Spinal cord (tissue), 10 donors: Measurements from ENCODE around the gene MAP7D1. TPM values are rescaled to one million over a fixed set of nuclear protein-coding genes. Genes with fewer than 3 reads are reported as not detected.
A peak's percentile ranks its signal among the peaks of the same experiment; 100 is the strongest.
"Not testable (repeated sequence)": the region's sequence is repeated elsewhere in the genome, so short reads cannot be mapped to it uniquely, and the experiment has no call there.

Source experiments
- DNase-seq, 6 donors: peaks; one replicate each; pipeline versions ENCODE4 v3.0.0 to v3.0.0-alpha.2; 2013 to 2015; ENCODE audit warnings: low spot score in 6 of 6, low read depth in 4 of 6
- H3K27ac ChIP-seq: one replicate; pipeline ENCODE4 v1.5.1; 2013; ENCODE audit warnings: low read depth, low read length, control low read depth
- H3K27me3 ChIP-seq: one replicate; pipeline ENCODE4 v1.6.1; 2013; ENCODE audit warnings: low read length; ENCODE audit not compliant: control insufficient read depth, insufficient read depth
- H3K36me3 ChIP-seq: one replicate; pipeline ENCODE4 v1.6.1; 2013; ENCODE audit warnings: low read length; ENCODE audit not compliant: control insufficient read depth, insufficient read depth
- H3K4me1 ChIP-seq: one replicate; pipeline ENCODE4 v1.6.1; 2013; ENCODE audit warnings: low read length; ENCODE audit not compliant: control insufficient read depth, insufficient read depth
- H3K4me3 ChIP-seq: one replicate; pipeline ENCODE4 v1.5.1; 2013; ENCODE audit warnings: low read depth, low read length, control low read depth
- H3K9me3 ChIP-seq: one replicate; pipeline ENCODE4 v1.6.1; 2013; ENCODE audit warnings: low read length; ENCODE audit not compliant: control insufficient read depth, insufficient read depth
- WGBS: methylation state at CpG from one replicate; pipeline ENCODE4 v1.1.5; 2013; ENCODE audit warnings: missing lambda C conversion rate; ENCODE audit not compliant: insufficient coverage; 5-methylcytosine and 5-hydroxymethylcytosine counted together
- polyA plus RNA-seq, 2 donors: library from polyadenylated mRNA; unstranded; fragments of 120-200 nt; gene quantifications; one replicate each; pipeline ENCODE4 v1.2.1, GENCODE V29; 2013; ENCODE audit not compliant: insufficient read length in 2 of 2
- total RNA-seq, 2 donors: library from RNA; depleted of rRNA in 1 of 2; stranded (reverse); fragments of 120-200 nt in 1 of 2; fragments of >200 nt in 1 of 2; gene quantifications; one replicate each; pipeline versions ENCODE4 v1.2.3 to v1.2.4, GENCODE V29; 2013 to 2014
- donor health status: healthy.

The MAP7D1 gene
- total and polyA plus RNA-seq, 4 donors, result 52.4 to 209 (median 124) TPM

DNA sequence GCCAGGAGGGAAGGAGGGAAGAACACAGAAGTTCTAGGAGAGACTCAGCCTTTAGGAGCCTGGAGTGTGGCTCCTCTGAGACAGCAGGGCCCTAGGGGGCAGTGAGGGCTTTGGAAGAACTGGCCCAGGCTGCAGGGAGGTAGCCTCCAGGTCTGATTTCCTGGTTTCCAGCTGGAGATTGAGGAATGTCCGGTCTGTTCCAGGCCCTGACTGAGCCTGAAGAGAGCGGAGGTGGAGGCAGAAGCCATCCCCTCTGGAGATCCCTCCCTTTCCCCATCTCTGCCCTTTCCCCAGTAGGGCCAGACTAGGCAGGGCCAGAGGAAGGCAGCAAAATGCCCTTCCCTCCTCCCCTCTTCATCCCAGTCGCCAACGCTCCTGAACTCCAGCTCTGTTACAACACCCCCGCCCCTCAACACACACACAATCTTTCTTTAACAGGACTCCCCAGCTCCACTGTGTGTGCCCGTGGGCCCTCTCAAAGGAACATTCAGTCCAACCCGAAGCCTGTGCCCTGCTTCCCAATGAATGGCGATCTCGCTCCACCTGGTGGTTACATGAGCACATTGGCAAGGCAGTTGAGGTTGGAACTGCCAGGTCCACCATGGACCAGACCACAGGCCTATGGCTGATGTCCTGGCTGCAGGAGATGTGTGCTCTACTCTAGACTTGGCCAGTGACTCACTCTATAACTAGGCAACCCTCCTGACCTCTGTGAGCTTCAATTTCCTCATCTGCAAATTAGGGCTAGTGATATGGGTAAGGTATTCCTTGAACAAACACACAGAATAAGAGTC, 32.0 kb downstream of the MAP7D1 start:
- 10% methylated on average over 9 of the region's 9 CpGs for WGBS
- H3K4me3 ChIP-seq, result no peak overlapping the region
- peak overlapping the region; percentile 87 for H3K27ac ChIP-seq

DNA sequence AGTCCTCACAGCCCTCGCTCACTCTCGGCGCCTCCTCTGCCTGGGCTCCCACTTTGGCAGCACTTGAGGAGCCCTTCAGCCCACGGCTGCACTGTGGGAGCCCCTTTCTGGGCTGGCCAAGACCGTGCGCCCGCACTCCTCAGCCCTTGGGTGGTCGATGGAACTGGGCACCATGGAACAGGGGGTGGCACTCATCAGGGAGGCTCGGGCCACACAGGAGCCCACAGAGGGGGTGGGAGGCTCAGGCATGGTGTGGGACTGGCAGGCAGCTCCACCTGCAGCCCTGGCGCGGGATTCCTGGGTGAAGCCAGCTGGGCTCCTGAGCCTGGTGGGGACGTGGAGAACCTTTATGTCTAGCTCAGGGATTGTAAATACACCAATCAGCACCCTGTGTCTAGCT, 40.8 kb downstream of the MAP7D1 start:
- not testable (repeated sequence) for H3K9me3 ChIP-seq, H3K4me3 ChIP-seq, DNase-seq, H3K27me3 ChIP-seq, H3K27ac ChIP-seq, H3K4me1 ChIP-seq, H3K36me3 ChIP-seq
- WGBS, result 95% methylated on average over 11 of the region's 12 CpGs

More for the DNA sequence above, 32.0 kb downstream of the MAP7D1 start:
- Histone ChIP-seq H3K36me3 (no peaks in the 10 kb centered on the region), H3K9me3 (no peaks in the 10 kb centered on the region), H3K27me3 (no peaks in the 10 kb centered on the region), H3K4me1 (peaks cover 7% of the 10 kb centered on the region)
- peak in 5 of 6 donors; percentile 66 to 93 (median 75) for DNase-seq

DNA sequence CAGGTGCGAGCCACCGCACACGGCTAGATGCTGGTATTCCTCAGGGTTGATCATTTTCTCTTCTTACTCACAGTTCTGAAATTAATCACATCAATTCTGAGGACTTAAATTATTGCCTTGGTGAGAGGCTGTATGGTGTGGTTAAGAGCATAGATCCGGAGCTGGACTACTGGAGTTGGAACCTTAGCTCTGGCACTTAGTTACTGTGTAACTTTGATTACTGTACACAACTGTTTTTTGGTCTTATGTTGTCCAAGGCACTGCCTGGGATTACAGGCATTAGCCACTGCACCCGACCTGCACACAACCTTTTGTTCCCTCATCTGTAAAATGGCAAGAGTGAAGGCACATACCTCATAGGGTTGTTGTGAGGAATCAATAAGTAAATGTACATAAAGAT, 42.7 kb downstream of the MAP7D1 start:
- Histone ChIP-seq H3K9me3 (no peaks in the 10 kb centered on the region), H3K4me1 (peaks cover 6% of the 10 kb centered on the region), H3K27me3 (no peaks in the 10 kb centered on the region), H3K27ac (no peak overlapping the region), H3K4me3 (no peak overlapping the region), H3K36me3 (no peaks in the 10 kb centered on the region)
- DNase-seq, result no peak
- 86% methylated on average over 1 of the region's 5 CpGs for WGBS

DNA sequence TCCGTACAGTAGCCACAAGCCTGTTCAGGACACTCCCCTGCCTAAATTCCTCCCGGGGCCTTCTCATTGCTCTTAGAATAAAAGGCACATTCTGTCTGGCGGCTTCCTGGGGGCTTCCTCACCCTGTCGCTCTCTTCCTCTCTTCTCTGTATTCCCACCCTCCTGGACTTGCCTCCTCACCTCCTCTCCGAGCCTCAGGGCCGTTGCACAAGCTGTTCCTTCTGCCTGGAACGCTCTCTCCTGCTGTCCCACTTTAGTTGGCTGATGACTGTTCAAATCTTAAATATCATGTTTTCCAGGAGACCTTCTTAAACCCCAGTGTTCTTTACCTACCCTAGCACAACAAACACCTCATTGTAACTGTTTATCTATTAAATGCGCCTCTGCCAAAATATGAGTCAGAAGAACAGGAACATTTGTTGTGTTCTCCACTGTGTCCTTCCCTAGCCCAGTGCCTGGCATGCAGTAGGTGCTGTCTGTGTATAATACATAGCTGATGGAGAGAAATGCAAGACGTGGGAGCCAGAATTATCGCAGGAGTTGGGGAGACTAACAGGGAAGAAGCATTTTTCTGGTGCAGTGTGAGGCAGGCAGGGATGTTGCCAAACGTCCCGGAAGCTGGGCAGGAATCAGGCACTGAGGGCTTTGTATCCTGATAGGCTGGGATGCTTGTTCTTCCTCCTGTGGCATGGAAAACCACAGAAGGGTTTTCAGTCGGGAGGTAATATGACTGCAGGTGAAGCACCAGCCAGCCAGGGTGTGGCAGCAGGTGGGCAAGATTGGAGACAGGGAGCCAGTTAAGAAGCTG, 44.2 kb downstream of the MAP7D1 start:
- 58% methylated on average over 13 of the region's 13 CpGs for WGBS
- Histone ChIP-seq H3K9me3 (no peaks in the 10 kb centered on the region), H3K27me3 (no peaks in the 10 kb centered on the region), H3K27ac (no peak overlapping the region), H3K4me3 (no peak overlapping the region), H3K36me3 (no peaks in the 10 kb centered on the region), H3K4me1 (peaks cover 20% of the 10 kb centered on the region)
- no peak for DNase-seq

DNA sequence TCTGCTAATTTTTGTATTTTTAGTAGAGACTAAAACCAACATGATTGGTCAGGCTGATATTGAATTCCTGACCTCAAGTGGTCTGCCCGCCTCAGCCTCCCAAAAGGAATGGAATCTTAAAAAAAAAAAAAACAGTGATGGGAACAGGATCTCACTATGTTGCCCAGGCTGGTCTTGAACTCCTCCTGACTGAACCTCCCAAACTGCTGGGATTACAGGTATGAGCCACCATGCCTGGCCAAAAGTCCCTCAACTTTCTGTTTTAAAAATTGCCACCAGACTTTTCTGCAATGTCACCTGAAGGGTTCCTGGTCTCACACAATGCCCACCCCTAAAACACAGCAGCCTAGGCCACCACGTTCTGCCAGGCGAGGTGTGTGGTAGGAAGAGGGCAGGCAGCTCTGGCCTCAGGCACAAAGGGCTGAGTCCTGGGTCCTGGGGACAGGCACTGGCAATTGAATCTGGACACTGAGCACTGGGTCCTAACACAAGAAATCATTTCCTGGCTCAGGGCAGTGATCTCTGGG, 47.1 kb downstream of the MAP7D1 start:
- Histone ChIP-seq H3K36me3 (no peaks in the 10 kb centered on the region), H3K4me1 (peaks cover 35% of the 10 kb centered on the region), H3K9me3 (no peaks in the 10 kb centered on the region), H3K4me3 (no peak overlapping the region), H3K27me3 (no peaks in the 10 kb centered on the region), H3K27ac (peak overlapping the region; percentile 64)
- DNase-seq, result no peak
- 92% methylated on average over 2 of the region's 3 CpGs for WGBS

DNA sequence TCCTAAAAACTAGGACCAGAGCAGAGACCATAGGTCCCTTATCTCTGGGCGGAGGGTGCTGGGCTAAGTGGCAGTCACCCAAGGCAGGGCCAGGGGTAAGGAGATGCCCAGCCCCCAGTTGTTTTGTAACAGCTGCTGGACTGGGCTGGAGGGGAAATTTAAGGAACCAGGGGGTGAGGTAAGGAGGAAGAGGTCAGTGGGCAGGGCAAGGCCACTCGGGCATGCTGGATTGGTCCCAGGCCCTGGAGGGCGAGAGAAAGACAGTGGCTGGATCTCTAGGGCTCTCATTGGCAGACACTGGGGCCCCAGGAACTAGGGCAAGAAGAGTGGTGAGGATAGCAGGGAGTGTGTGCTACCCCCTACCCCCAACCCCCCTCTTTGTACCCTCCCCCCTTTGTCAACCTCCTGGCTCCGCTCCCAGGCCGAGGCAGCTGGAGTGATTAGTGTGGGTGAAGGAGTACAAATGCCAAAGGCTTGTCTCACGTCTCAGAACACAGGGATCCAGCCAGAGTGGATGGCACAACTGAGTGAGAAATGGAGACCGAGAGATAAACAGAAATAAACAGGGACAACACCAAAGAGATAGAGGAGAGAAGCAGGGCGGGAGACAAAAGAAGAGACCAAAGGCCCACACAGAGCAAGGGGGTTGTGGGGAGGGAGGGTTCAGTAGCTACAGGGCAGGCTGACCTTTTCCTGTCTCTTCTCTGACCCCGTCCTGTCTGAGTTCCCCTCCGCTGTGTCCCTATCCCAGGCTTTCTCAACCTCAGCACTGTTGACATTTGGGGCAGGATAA, 47.8 kb downstream of the MAP7D1 start:
- Histone ChIP-seq H3K27ac (peak overlapping the region; percentile 67), H3K36me3 (no peaks in the 10 kb centered on the region), H3K9me3 (no peaks in the 10 kb centered on the region), H3K4me3 (no peak overlapping the region), H3K4me1 (peaks cover 35% of the 10 kb centered on the region), H3K27me3 (no peaks in the 10 kb centered on the region)
- DNase-seq, result peak in 3 of 6 donors; percentile 54 to 89 (median 86)
- 31% methylated on average over 6 of the region's 10 CpGs for WGBS

DNA sequence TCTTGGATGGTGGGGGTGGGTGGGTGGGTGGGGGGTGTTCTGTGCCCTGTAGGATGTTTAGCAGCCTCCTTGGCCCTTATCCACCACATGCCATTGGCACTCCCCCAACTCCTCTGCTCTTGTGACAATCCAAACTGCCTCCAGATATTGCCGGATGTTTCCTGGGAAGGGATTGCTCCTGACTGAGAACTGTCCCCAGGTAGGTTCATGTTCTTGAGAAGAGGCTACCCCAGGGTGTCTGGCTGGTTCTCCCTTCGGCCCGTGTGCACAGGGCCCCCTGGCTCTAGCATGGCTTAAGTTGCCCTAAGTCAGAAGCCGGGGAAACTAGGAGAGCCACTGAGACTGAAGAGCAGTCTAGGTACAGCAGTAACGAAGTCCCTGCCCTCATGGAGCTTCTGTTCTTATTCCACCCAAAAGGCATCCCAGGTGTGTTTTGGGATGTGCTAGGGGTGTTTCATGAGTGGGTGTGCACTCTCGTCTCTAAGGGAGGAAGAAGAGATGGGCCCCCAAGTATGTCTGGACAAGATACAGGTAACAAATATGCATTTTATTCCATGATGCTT, 48.5 kb downstream of the MAP7D1 start:
- peak in 2 of 6 donors; percentile 57 to 63 for DNase-seq
- Histone ChIP-seq H3K27me3 (no peaks in the 10 kb centered on the region), H3K4me3 (no peak overlapping the region), H3K9me3 (no peaks in the 10 kb centered on the region), H3K27ac (peak overlapping the region; percentile 73), H3K36me3 (no peaks in the 10 kb centered on the region), H3K4me1 (peaks cover 35% of the 10 kb centered on the region)
- 63% methylated on average over 5 of the region's 6 CpGs for WGBS

DNA sequence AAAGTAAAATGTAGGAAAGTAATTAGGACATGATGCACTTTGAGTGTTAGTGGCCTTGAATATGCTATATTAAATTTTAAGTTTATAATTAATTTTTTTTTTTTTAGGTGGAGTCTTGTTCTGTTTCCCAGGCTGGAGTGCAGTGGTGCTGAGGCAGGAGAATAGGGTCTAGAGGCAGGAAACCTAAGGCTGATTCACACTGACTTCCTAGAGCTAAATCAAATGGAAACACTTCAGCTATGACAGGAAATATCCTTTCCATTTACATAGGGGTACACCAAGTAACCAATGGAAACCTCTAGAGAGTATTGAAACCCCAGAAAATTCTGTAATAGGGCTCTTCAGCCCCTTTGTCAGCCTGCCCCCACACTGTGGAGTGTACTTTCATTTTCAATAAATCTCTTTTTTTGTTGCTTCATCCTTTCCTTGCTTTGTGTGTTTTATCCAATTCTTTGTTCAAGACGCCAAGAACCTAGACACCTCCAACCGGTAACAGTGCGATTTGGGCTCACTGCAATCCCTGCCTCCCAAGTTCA, 50.4 kb downstream of the MAP7D1 start:
- no peak overlapping the region for H3K27ac ChIP-seq
- WGBS, result 60% methylated on average over 3 of the region's 3 CpGs

DNA sequence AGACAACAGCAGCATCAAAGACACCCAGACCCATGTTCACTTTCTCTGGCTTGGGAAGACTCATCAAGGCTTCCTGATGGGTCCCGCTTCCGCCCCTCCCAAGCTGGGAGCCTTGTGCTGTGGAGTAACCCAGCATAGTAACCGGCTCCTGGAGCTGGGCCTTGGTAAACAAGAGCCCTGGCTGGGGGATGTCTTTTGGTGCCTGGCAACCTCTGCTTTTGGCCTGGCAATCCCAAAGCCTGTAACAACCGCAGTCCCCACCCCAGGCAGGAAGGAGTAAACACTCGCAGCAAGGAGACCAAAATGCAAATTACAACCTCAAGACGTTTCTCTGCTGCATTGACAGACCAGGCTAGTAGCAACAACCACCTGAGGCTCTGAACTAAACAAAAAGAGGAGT, 51.4 kb downstream of the MAP7D1 start:
- no peaks in the 10 kb centered on the region for H3K27me3 ChIP-seq
- no peaks in the 10 kb centered on the region for H3K36me3 ChIP-seq
- DNase-seq, result peak in 4 of 6 donors; percentile 63 to 89 (median 80)
- H3K9me3 ChIP-seq, result no peaks in the 10 kb centered on the region
- H3K4me3 ChIP-seq, result no peak overlapping the region
- 23% methylated on average over 4 of the region's 6 CpGs for WGBS
- peaks cover 35% of the 10 kb centered on the region for H3K4me1 ChIP-seq
- H3K27ac ChIP-seq, result peak overlapping the region; percentile 71

More for the DNA sequence above, 50.4 kb downstream of the MAP7D1 start:
- Histone ChIP-seq H3K9me3 (no peaks in the 10 kb centered on the region), H3K27me3 (no peaks in the 10 kb centered on the region), H3K4me1 (peaks cover 35% of the 10 kb centered on the region), H3K4me3 (no peak overlapping the region), H3K36me3 (no peaks in the 10 kb centered on the region)
- DNase-seq, result no peak
